Measurements from ENCODE around the gene ZNF827. TPM values are rescaled to one million over a fixed set of nuclear protein-coding genes. Genes with fewer than 3 reads are reported as not detected.
A peak's percentile ranks its signal among the peaks of the same experiment; 100 is the strongest.
"Not testable (repeated sequence)": the region's sequence is repeated elsewhere in the genome, so short reads cannot be mapped to it uniquely, and the experiment has no call there.

Gene ZNF827
- total RNA-seq, 1 donor from 2014 or later, result 2.6 TPM

DNA sequence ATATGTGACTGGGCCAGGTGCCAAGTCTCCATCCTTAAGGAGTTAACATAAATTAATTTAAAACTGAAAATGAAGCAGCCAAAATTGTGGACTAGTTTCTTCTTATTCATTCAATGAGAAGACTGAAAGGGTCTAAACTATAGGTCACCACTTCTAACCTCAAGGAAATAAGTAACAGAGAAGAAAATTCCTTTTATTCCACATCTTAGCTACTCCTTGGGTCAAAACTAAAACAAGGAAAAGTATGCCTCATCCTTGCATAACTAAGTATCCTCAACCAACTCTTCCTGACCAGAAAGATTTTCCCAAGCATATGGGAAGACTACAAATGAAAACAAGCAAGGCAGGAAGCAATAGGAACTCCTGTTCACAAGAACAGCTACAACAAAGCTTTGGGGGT lies 71.2 kb downstream of the ZNF827 start:
- DNase-seq (ENCODE audit: low read depth in 2 of 2), result peak in 1 of 2 donors; percentile 50

- DNase-seq (ENCODE audit: low read depth in 2 of 2), result peak in 1 of 2 donors; percentile 53
Observed at GRCh38 chr4:145866991-145867390, 71.6 kb downstream of the ZNF827 start.

- DNase-seq (ENCODE audit: low read depth in 2 of 2), result peak in 1 of 2 donors; percentile 26
Observed at GRCh38 chr4:145865274-145865941, 73.2 kb downstream of the ZNF827 start.

GRCh38 chr4:145863191-145863590 lies 75.4 kb downstream of the ZNF827 start:
- no peak for DNase-seq (ENCODE audit: low read depth in 2 of 2)

- DNase-seq (ENCODE audit: low read depth in 2 of 2), result no peak
Observed at GRCh38 chr4:145861336-145862318, 77.0 kb downstream of the ZNF827 start.

DNA sequence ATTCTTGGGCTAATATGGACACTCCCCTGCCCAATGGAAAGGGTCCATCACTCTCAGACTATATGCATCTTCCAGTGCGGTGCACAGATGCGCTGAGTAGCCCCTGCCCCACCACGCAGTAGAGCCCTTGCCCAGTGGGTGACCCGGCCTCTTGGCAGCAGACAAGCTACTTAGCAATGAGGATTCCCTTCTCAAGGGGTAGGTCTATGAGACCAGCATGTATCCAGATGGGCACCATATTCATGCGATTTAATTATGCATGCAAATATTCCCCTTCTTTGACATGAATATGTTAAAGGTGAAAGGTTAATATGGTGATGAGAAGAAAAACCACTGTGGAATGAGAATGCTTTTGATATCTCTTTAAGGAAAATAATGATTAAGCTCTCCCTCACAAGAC lies 77.7 kb downstream of the ZNF827 start:
- no peak for DNase-seq (ENCODE audit: low read depth in 2 of 2)

DNA sequence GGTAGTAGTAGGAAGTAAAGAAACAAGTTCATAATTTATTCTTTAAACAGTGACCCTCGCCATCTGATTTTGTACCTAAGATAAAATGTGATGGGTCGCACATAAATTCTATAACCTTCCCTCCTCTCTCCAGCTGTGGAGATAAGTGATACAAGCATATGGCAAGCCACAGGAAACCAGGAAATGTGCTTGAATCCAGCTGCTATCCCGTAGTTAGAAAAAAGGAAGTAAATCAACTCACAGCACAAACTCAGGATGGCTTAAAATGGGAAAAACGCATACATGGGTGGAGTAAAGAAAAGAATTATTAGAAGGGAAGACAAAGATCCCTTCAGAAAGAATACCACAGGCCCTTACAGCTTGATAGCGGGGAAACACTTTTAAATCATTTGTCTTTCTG lies 78.2 kb downstream of the ZNF827 start:
- DNase-seq (ENCODE audit: low read depth in 2 of 2), result no peak

DNA sequence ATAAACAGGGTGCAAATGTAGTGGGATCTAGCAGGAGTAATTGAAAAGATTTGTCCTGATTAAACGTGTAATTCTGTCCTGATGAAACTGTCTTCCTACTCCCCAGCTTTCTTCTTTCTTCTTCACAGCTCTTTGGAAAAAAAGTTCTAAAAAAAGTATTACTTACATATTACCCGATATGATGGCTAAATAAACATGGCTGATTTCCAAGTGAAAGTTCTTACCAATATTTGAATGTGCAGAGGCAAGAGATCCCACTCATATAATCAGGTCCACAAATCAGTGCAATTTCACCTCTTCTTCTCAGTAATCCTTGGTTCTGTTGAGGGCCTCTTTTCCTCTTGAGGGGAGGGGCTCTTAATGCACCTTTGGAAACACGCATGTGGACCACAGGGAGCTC lies 78.7 kb downstream of the ZNF827 start:
- DNase-seq (ENCODE audit: low read depth in 2 of 2), result no peak

DNA sequence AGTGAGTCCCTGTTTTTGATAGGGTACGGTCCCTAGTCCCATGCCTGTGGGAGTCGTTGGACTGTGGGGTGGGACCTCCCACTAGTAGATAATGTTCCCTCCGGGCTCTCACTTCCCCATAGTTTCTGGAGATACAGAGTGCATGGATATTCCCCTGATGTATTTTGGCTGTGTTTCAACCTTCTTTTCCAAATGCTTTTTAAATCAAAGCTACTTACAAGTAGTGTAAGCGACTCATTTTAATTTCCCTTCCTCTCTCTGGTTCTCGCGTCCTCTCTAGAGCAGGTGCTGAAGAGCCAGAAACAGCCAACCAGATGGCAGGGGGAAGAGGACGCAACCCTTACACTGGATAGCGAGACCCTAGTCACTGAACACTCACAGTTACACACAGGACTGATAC lies 79.2 kb downstream of the ZNF827 start:
- DNase-seq (ENCODE audit: low read depth in 2 of 2), result no peak

- DNase-seq (ENCODE audit: low read depth in 2 of 2), result no peak
Observed at GRCh38 chr4:145852256-145852839, 86.3 kb downstream of the ZNF827 start.

DNA sequence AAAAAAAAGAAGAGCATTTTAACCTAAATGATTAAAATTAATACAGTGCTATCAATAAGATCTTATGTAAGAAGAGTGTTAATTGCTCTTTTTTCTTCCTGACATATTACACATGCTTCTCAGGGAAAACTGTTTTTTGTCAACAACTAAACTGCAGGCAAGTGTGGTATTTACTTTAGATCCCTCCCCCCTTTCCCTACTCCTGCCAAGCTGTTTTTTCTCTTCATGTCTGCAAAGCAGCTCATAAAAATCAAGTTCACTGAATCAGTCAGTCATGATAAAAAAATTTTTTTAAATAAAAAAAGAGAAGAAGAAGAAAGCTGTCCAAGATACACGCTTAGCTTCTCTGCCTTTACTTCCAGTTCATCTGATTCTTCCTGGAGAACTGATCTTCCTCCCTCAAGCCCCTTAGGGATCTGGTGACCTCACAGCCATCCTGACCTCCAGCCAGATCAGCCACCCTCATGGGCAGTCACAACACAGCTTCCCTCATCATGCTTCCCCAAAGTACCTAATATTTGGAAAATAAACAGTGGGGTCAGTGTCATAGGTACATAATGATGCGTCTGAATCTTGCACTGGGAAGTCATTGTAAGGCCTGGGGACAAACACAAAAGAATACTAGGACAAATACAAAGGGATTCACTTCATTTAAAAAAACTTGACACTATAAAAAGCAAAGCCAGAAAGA lies 87.0 kb downstream of the ZNF827 start:
- no peak for DNase-seq (ENCODE audit: low read depth in 2 of 2)

DNA sequence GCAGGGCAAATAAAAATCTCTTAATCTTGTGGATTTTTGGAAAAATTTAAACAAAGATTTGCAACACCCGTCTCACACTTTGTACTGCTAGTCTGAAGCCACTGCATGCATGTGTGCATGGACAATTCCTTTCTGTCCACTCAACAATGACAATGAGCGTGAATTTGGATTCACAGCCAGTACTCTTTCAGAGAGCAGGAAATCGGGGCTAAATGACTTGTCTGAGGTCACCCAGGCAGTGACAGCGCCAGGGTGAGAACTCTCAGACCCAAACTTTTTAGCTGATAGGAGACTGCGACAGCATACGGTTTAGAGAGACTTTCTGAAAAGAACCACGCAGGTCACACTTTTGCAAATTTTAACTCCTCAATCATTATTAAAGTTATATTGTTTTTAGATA lies 90.9 kb downstream of the ZNF827 start:
- peak; percentile 52 to 74 for DNase-seq (ENCODE audit: low read depth in 2 of 2)

DNA sequence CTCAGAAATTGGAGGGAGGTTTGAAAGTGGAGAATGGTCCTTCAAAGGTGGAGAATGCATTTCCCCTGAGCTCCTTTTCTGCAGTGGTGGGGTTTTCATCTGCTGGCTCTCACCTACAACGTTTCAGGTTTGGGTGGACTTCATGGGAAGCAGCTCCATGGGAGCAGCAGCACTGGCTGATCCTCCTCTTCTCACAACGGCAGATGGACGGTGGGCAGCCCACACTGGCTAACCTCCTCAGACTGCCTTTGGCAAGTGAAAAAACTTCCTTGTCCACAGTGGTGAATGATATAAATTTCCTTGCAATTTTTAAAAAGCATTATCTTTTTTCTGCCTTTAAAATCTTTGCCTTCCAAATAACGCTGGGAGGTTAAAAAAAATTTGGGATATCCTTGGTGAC lies 93.5 kb downstream of the ZNF827 start:
- DNase-seq (ENCODE audit: low read depth in 2 of 2), result no peak

DNA sequence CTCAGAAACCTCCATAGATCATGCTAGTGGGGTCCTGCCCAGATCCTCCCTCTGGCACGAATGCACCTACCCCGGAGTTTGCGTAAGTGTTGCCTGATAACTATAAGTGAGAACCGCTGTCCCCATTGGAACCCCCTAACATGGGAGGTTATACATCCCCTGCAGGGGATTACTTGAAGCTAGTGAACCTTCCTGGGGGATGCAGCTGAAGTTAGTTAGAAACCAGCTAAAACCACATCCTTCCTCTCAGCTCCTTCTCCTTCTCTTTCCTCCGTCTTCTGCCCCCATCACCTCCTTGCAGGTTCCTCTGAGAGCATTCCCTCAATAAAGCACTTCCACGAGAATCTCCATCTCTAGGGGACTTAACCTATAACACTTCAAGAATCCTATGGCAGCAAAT lies 95.0 kb downstream of the ZNF827 start:
- peak in 1 of 2 donors; percentile 20 for DNase-seq (ENCODE audit: low read depth in 2 of 2)

DNA sequence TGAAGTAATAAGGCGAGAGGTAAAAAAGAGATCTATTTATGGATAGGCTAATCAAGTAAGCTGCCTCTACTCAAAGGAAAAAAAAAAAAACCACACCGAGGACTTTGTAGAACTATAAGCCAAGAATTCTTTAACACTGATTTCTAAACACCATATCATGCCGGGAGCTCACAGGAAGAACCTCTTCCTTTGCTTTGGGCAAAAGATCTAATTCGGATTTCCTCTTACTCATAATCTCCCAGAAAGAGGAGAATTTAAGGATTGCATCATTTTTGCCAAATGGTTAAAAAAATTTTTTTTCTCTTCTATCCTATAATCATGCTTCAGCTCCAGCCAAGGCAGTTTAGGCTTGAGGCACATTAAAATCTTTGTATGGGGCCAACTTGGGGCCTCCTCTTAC lies 95.5 kb downstream of the ZNF827 start:
- DNase-seq (ENCODE audit: low read depth in 2 of 2), result peak; percentile 73 to 92

- peak; percentile 39 to 90 for DNase-seq (ENCODE audit: low read depth in 2 of 2)
Observed at GRCh38 chr4:145842224-145842887, 96.3 kb downstream of the ZNF827 start.

- DNase-seq (ENCODE audit: low read depth in 2 of 2), result no peak
Observed at GRCh38 chr4:145840801-145841200, 97.8 kb downstream of the ZNF827 start.

- DNase-seq (ENCODE audit: low read depth in 2 of 2), result peak; percentile 69 to 77
Observed at GRCh38 chr4:145840162-145840768, 98.4 kb downstream of the ZNF827 start.

DNA sequence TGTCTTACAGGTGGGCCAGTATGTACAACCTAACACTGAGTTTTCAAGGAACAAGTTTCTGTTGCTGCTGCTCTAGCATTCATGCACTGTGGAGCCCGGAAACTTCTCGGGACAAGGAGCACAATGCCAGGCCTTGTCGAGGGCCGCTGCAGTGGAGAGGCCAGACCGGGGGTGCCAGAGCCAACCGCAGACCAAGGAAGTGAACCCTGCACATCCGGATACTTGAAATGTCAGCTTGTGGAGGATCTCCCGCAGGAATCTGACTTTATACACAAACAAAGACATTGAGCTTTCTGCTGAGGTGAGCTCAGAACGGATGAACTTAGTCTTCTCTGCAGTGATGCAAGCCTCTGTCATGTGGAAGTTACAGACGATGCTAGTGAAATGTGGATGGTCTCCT lies 99.5 kb downstream of the ZNF827 start:
- peak in 1 of 2 donors; percentile 3 for DNase-seq (ENCODE audit: low read depth in 2 of 2)

- not testable (repeated sequence) for DNase-seq (ENCODE audit: low read depth in 2 of 2)
Observed at GRCh38 chr4:145832384-145832783, 106.2 kb downstream of the ZNF827 start.

- DNase-seq (ENCODE audit: low read depth in 2 of 2), result no peak
Observed at GRCh38 chr4:145830699-145831098, 107.9 kb downstream of the ZNF827 start.

All from lung microvascular endothelial cell (primary cell).